ENCODE measurements around the gene HDGFL2. TPM values are rescaled to one million over a fixed set of nuclear protein-coding genes. Genes with fewer than 3 reads are reported as not detected.

HDGFL2 gene
- total and polyA plus RNA-seq, 8 donors: 12.8 to 32.9 (median 18.3) TPM

- ATAC-seq (no peak), FAIRE-seq (no peak), DNase-seq (peak in 1 of 6 donors; percentile 77)
- H3K4me3 ChIP-seq: no peak overlapping the region
- intact Hi-C loops (cut with DNase I): no loop called here
- H3K9me3 ChIP-seq: no peaks in the 10 kb centered on the region
- 86 to 89% methylated on average over 24 of the region's 24 CpGs for WGBS, 2 donors
- H3K4me1 ChIP-seq: no peaks in the 10 kb centered on the region
- H3K27me3 ChIP-seq: no peaks in the 10 kb centered on the region
- no peaks in the 10 kb centered on the region for H3K36me3 ChIP-seq
- H3K27ac ChIP-seq: no peak overlapping the region
- no peak for TF ChIP-seq CTCF (IDR thresholded peaks at IDR 0.05)
Observed at GRCh38 chr19:4517451-4518057, 45.5 kb downstream of the HDGFL2 start.

GRCh38 chr19:4518345-4519171 is 46.5 kb downstream of the HDGFL2 start, which contains the start of gene PLIN4:
PLIN4 (minus strand) TSS chr19:4518486; CDS start chr19:4518272, 214 bp downstream.
- Histone ChIP-seq H3K27me3 (no peaks in the 10 kb centered on the region), H3K4me1 (no peaks in the 10 kb centered on the region), H3K9me3 (no peaks in the 10 kb centered on the region), H3K36me3 (no peaks in the 10 kb centered on the region), H3K4me3 (no peak within 1 kb of the TSS), H3K27ac (no peak within 1 kb of the TSS)
- FAIRE-seq (no peak), ATAC-seq (peak; percentile 64 to 91 (median 82)), DNase-seq (peak in 5 of 6 donors; percentile 64 to 86 (median 71))
- no peak for TF ChIP-seq CTCF (IDR thresholded peaks at IDR 0.05)
- intact Hi-C loops (cut with DNase I): no loop called here
- WGBS, 2 donors: 72 to 77% methylated on average over 30 to 34 of the region's 34 CpGs

GRCh38 chr19:4519172-4519496 is 47.0 kb downstream of the HDGFL2 start:
- H3K4me1 ChIP-seq: no peaks in the 10 kb centered on the region
- no peak overlapping the region for H3K27ac ChIP-seq
- no peak for TF ChIP-seq CTCF (IDR thresholded peaks at IDR 0.05)
- H3K27me3 ChIP-seq: no peaks in the 10 kb centered on the region
- no peaks in the 10 kb centered on the region for H3K36me3 ChIP-seq
- H3K9me3 ChIP-seq: no peaks in the 10 kb centered on the region
- no peak for ATAC-seq
- DNase-seq: peak in 1 of 6 donors; percentile 44
- intact Hi-C loops (cut with DNase I): no loop called here
- H3K4me3 ChIP-seq: no peak overlapping the region
- no peak for FAIRE-seq
- 91 to 95% methylated on average over 6 of the region's 6 CpGs for WGBS, 2 donors

GRCh38 chr19:4519521-4520277 is 47.6 kb downstream of the HDGFL2 start:
- WGBS, 2 donors: 76 to 79% methylated on average over 9 of the region's 9 CpGs
- Histone ChIP-seq H3K27ac (no peak overlapping the region), H3K4me1 (no peaks in the 10 kb centered on the region), H3K9me3 (no peaks in the 10 kb centered on the region), H3K36me3 (no peaks in the 10 kb centered on the region), H3K27me3 (no peaks in the 10 kb centered on the region), H3K4me3 (no peak overlapping the region)
- no peak for DNase-seq
- FAIRE-seq: no peak
- TF ChIP-seq CTCF (IDR thresholded peaks at IDR 0.05): no peak
- intact Hi-C loops (cut with DNase I): no loop called here
- ATAC-seq: peak in 1 of 4 donors; percentile 5

All from pancreas (tissue), 10 donors.